AML-193 (cell line): ENCODE measurements around the gene AKAP7.

Experiments used
- DNase-seq, 2 experiments: peaks; one replicate each; lab custom pipeline; 2025; lab: John Stamatoyannopoulos, UW

AKAP7 gene

DNA sequence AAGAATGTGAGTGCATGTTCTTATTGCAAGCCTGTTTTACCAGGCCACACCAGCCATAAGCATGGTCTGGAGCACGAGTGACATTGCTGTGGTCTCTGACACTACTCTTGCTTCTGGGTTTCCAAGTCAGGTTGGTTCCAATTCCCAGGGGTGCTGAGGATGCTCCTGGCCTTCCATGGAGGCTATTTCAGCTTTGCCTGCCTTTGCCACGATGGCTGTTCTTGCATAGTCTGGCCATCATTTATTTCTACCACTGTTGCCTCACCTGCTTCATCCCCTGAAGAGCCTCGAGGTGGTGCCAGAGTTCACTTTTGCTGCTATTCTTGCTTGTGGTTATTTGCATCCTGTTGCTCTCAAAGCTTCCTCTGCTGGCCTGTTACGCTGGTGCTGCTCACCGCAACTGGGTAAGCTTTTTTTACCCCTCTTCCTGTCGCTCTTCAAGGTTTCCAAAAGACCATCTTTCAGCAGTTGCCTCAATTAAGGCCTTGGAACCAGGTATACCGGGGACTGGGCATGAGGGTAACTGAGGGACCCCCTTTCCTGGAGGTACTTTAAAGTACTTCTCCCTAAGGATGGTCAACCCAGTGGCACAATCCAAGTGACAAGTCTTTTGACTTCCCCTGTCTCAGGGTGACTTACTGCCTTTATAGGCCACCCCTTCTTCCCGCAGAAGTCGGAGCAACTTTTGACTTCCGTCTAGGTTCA is 64.5 kb downstream of the AKAP7 start:
- DNase-seq, result peak; percentile 75 to 80

- no peak for DNase-seq
Observed at GRCh38 chr6:131205481-131206244, 70.4 kb downstream of the AKAP7 start.

DNA sequence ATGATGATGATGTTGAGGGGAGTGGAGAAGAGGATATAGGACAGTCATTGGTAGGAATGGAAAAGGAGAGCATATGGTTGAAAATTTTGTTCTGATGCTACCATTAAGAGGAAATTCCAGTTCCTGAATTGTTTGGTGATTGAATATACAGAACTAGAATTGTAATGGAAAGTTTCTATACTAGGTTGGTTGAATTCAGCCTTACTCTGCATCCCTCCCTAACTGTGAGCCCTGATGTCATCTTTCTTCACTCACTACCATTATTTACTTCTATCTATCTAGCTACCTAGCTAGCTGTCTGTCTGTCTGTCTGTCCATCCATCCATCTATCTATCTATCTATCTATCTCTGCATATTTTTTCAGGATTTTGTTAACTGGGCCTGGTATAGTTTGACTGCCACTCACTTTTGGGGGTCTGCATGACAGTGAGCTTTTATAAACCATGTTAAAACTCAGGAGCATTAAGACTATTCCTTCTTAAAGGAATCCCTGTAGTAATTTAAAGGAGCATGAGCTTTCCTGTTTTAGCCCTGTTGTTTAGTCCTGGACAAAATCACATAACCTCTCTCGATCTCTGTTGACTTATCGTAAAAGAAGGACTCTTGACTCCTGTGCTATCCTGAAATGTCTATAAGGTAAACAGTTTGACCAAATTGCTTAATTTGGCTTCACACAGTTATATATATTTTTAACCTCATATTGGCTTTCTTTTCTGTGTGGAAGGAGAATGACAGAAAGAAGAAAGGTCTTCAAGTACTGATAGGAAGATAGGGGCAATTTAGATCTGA is 71.4 kb downstream of the AKAP7 start:
- DNase-seq, result no peak

DNA sequence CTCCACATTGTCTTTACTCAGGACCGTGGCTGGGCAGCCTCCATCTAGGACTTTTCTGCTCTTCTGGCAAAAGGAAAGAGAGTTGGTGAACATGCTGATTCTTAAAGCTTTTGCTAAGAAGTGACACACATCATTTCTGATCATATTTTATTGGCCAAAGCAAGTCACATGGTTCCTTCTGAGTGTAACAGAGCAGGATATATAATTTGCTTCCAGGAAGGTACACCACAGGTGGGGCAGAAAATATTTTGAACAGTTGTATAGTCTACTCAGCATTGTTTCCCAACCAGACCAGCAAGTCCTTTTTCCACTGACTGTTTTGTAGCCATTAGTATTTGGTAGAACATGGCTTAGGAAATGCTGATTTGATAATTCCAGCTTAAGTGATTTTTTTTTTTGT is 73.5 kb downstream of the AKAP7 start:
- DNase-seq, result no peak

- DNase-seq, result no peak
Observed at GRCh38 chr6:131210469-131210868, 75.2 kb downstream of the AKAP7 start.

DNA sequence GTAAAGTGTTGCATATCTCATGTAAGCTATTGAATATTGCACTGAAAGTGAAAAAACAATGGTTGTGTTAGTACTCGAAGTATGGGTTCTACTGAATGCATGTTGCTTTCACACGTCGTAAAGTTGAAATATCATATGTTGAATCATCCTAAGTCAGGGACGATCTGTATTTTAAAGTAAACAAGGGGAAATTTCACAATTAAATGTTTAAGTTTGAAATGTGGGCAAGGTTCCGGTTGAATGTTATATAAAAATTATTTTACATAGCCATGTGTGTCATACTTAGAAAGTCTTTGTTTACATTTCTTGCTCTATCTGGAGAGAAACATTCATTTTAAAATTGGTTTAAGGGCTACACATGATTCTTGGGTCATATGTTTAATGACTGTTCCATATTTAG is 76.8 kb downstream of the AKAP7 start:
- no peak for DNase-seq

DNA sequence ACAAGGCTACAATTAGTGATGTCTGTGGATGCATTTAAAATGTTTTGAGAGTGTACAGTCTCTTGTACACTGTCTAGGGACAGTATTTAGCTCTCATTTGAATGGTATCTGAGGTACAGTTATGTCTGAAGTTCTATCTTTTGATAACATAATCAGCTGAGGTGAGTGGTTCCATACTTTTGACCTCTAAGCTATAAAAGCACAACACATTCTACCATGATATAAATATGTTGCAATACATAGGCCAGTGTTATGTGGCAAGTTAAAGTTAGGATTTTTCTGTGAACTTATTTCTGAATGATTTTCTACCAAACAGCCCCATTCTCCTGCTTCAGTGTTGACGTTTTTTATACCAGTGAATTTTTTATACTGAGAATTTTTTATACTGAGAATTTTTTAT is 77.6 kb downstream of the AKAP7 start:
- DNase-seq, result no peak

GRCh38 chr6:131213501-131213990 is 78.3 kb downstream of the AKAP7 start:
- DNase-seq, result no peak

DNA sequence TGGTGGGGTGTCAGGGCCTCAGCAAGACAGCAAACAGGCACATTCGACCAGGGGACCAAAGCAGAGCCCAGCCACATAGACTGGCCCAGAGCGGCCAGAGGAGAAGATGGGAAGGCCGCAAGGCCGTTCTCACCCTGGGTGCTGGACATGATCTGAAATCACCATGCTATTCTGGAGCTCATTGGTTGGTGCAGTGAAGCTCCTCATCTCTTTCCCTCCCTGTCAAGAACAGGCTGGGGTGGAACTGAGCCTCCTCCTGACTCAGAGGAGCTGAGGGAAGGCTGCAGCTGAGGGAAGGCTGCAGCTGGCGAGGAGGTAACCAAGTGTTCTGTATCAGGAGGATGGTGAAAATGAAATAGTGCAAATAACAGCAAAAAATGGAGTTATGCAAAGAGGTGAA is 80.0 kb downstream of the AKAP7 start:
- no peak for DNase-seq

GRCh38 chr6:131216246-131216645 is 81.0 kb downstream of the AKAP7 start:
- DNase-seq, result no peak

- DNase-seq, result no peak
Observed at GRCh38 chr6:131222773-131223172, 87.5 kb downstream of the AKAP7 start.

- no peak for DNase-seq
Observed at GRCh38 chr6:131223416-131223815, 88.1 kb downstream of the AKAP7 start.

DNA sequence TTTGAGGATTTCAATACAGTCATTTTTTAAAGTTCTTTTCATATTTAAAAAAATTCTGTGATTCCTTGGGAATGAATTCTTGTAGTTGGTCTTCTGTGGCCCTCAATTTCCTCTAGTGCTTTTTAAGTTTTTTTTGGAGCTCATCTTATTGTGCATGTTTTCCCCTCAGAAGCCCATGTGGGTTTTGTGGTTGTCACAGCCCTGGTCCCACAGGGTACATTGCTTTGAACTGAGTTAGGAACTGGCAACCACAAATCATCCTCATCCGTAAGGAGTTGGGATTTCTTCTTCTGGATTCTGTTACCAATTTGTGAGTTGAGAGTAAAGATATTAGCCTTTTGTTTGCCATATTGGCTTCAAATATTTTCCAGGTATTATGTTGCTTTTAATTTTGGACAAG is 89.9 kb downstream of the AKAP7 start:
- no peak for DNase-seq

DNA sequence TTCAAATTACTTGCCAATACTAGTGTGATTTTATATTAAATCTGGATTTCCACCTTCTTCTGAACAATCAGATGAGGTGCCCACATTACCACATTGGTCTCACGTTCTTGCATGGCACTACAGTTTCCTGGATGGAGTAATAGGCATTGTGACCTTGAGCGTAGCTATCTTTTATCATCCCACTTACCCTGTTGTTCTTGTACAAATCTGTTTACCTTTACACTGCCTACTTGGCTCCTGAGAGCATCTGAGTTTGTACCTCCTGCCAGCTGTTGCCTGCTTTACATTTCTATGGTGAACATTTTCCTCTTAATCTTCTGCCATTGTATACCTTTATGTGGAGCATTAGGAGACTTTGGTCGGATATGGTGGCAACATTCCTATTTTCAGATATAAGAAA is 90.7 kb downstream of the AKAP7 start:
- DNase-seq, result no peak

- DNase-seq, result no peak
Observed at GRCh38 chr6:131226459-131227157, 91.3 kb downstream of the AKAP7 start.

DNA sequence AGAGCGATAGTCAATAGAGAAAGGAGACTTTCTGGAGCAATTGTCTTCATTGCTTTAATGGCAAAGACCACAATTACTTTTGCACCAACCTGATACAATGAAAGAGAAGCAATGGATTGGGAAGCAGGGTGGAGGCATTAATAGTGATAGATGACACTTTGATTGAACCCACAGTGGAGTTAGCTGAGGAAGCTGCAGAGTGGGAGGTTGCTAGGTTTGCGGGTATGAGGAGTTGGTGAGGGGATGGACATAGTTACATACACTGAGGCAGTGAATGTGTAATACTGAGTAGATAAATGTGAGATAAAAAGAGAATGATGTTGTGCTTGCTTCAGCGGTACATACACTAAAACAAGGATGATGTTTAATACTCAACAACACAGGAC is 91.9 kb downstream of the AKAP7 start:
- no peak for DNase-seq

GRCh38 chr6:131231103-131231502 is 95.8 kb downstream of the AKAP7 start:
- DNase-seq, result no peak

GRCh38 chr6:131231891-131232290 is 96.6 kb downstream of the AKAP7 start:
- no peak for DNase-seq

DNA sequence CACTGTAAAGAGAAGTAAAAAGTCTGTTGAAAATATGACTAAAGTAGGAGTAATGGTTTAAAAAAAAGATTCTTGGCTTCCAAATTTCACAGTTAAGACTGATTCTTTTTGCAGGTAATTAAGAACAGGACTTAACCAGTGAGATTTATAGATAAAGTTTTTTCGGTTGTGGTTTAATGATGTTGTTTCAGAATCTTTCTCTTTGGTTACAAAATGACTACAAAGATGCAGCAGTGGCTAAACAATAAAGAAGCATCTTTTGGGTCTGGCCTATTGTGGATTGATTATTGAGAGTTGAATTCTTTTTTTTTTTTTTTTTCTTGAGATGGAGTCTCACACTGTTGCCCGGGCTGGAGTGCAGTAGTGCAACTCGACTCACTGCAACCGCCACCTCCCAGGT is 109.7 kb downstream of the AKAP7 start:
- DNase-seq, result no peak

GRCh38 chr6:131250122-131250521 is 114.9 kb downstream of the AKAP7 start:
- peak; percentile 87 to 88 for DNase-seq

DNA sequence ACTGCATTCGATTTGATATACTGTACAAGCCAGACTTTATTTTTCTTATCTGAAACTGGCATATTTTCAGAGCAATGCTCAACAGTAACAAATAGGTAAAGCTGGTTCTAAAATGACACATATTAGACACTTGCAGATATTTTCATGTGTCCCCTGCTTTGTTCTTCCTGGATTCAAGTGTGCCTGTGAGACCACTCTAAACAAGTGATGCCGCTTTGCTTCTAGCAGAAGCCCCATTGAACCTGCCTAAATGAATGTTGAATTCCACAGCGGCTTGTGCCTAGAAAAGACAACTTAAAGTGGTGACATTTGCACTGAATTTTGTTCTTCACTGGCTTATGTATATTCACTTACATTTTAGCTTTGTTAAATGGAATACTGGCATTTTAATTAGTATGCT is 115.7 kb downstream of the AKAP7 start:
- DNase-seq, result no peak

DNA sequence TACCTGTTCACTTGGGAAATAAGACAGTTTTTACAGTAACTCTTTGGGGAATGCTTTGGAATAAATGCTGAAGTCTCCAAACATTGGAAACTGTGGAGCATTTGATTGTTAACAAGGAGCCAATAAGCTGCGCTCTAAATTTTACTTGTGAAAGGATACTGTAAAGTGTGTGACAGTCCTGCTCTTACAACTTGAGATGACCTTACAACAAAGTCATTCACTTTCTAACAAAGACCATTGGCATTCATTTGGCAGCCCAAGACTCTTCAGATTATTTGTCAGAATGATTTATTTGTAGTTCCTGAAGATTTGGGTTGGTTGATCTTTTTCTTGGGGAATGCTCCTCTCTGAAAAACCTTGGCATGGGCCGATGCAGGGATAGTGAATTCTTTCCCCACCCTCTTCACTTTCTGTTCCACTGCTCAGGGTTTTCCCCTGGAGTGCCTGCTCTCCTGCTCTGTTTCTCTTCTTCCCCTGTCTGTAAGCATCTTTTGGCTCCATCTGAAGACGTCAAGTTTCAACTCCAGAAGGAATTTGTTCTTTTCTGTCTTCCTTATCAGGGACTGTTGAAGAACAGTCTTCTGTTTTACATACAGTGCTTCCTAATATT is 116.4 kb downstream of the AKAP7 start:
- no peak for DNase-seq
